H9 (cell line): ENCODE results near the gene TMEM145. TPM values are rescaled to one million over a fixed set of nuclear protein-coding genes. Genes with fewer than 3 reads are reported as not detected.

Experiments used
- DNase-seq: peaks from one replicate; pipeline ENCODE4 v3.0.0-alpha.2; 2017
- H2AFZ ChIP-seq: one replicate; pipeline ENCODE4 v1.6.1; 2013; ENCODE audit warnings: mild to moderate bottlenecking, low read length, control low read depth, moderate library complexity
- H2AK5ac ChIP-seq: 2 replicates; pipeline ENCODE4 v1.6.1; 2013; ENCODE audit warnings: low read length, control low read depth, mixed read lengths; ENCODE audit not compliant: insufficient read length
- H2BK120ac ChIP-seq: one replicate; pipeline ENCODE4 v1.6.1; 2013; ENCODE audit warnings: low read depth, mild to moderate bottlenecking, low read length, control low read depth, inconsistent platforms; ENCODE audit not compliant: poor library complexity, severe bottlenecking
- H2BK12ac ChIP-seq: 2 replicates; pipeline ENCODE4 v1.6.1; 2013; ENCODE audit warnings: low read length, control low read depth, mixed read lengths, low read depth; ENCODE audit not compliant: insufficient read length
- H2BK15ac ChIP-seq: 2 replicates; pipeline ENCODE4 v1.6.1; 2013; ENCODE audit warnings: low read depth, low read length, control low read depth
- H2BK20ac ChIP-seq: one replicate; pipeline ENCODE4 v1.6.1; 2013; ENCODE audit warnings: low read depth, mild to moderate bottlenecking, low read length, control low read depth, inconsistent platforms; ENCODE audit not compliant: poor library complexity, severe bottlenecking
- H2BK5ac ChIP-seq: 2 replicates; pipeline ENCODE4 v1.6.1; 2013; ENCODE audit warnings: low read length, control low read depth, mixed read lengths; ENCODE audit not compliant: insufficient read length
- H3K14ac ChIP-seq: 2 replicates; pipeline ENCODE4 v1.6.1; 2013; ENCODE audit warnings: low read length, control low read depth; ENCODE audit not compliant: insufficient read depth
- H3K18ac ChIP-seq: 2 replicates; pipeline ENCODE4 v1.6.1; 2013; ENCODE audit warnings: low read depth, mild to moderate bottlenecking, mixed read lengths, low read length, control low read depth; ENCODE audit not compliant: insufficient read length
- H3K23ac ChIP-seq: 2 replicates; pipeline ENCODE4 v1.6.1; 2013; ENCODE audit warnings: low read length, control low read depth, mixed read lengths, low read depth; ENCODE audit not compliant: insufficient read length
- H3K23me2 ChIP-seq: 2 replicates; pipeline ENCODE4 v1.6.1; 2013; ENCODE audit warnings: low read depth, mild to moderate bottlenecking, mixed read lengths, low read length, control low read depth; ENCODE audit not compliant: insufficient read length, poor library complexity, severe bottlenecking
- H3K27ac ChIP-seq: 2 replicates; pipeline ENCODE4 v1.5.1; 2013; ENCODE audit warnings: low read length, control low read depth, mixed read lengths, low read depth; ENCODE audit not compliant: insufficient read length
- H3K27me3 ChIP-seq: 2 replicates; pipeline ENCODE4 v1.6.1; 2013; ENCODE audit warnings: low read length, control low read depth, inconsistent platforms; ENCODE audit not compliant: insufficient read depth
- H3K4ac ChIP-seq: 2 replicates; pipeline ENCODE4 v1.6.1; 2013; ENCODE audit warnings: low read depth, mild to moderate bottlenecking, control low read depth, inconsistent platforms, low read length, moderate library complexity
- H3K4me1 ChIP-seq: 2 replicates; pipeline ENCODE4 v1.6.1; 2013; ENCODE audit warnings: low read length, control low read depth, inconsistent platforms; ENCODE audit not compliant: insufficient read depth
- H3K4me2 ChIP-seq: 2 replicates; pipeline ENCODE4 v1.6.1; 2013; ENCODE audit warnings: low read length, control low read depth, mixed read lengths; ENCODE audit not compliant: insufficient read length, insufficient read depth
- H3K56ac ChIP-seq: 2 replicates; pipeline ENCODE4 v1.6.1; 2013; ENCODE audit warnings: low read depth, mild to moderate bottlenecking, mixed read lengths, low read length, control low read depth; ENCODE audit not compliant: insufficient read length
- H3K79me1 ChIP-seq: 2 replicates; pipeline ENCODE4 v1.6.1; 2013; ENCODE audit warnings: low read depth, mild to moderate bottlenecking, moderate library complexity, low read length, control low read depth, inconsistent platforms; ENCODE audit not compliant: insufficient read depth, poor library complexity, severe bottlenecking
- H3K79me2 ChIP-seq: 2 replicates; pipeline ENCODE4 v1.6.1; 2013; ENCODE audit warnings: low read length, control low read depth, inconsistent platforms; ENCODE audit not compliant: insufficient read depth
- H3K9ac ChIP-seq: 2 replicates; pipeline ENCODE4 v1.6.1; 2013; ENCODE audit warnings: low read length, control low read depth, mixed read lengths; ENCODE audit not compliant: insufficient read length; ENCODE audit errors: extremely low read depth
- H3K9me3 ChIP-seq: one replicate; pipeline ENCODE4 v1.6.1; 2013; ENCODE audit warnings: low read depth, low read length, inconsistent platforms; ENCODE audit not compliant: control insufficient read depth
- H3T11ph ChIP-seq: one replicate; pipeline ENCODE4 v1.6.1; 2013; ENCODE audit warnings: mild to moderate bottlenecking, low read length, control low read depth, inconsistent platforms
- H4K20me1 ChIP-seq: one replicate; pipeline ENCODE4 v1.6.1; 2013; ENCODE audit not compliant: control insufficient read depth, insufficient read length, insufficient read depth
- H4K5ac ChIP-seq: 2 replicates; pipeline ENCODE4 v1.6.1; 2013; ENCODE audit warnings: low read depth, mild to moderate bottlenecking, mixed read lengths, low read length, control low read depth; ENCODE audit not compliant: insufficient read length
- H4K8ac ChIP-seq: replicated peaks from 2 replicates; pipeline ENCODE4 v1.6.1; 2013; ENCODE audit warnings: low read length, control low read depth, mixed read lengths, low read depth; ENCODE audit not compliant: insufficient read length
- H4K91ac ChIP-seq: 2 replicates; pipeline ENCODE4 v1.6.1; 2013; ENCODE audit warnings: low read depth, mild to moderate bottlenecking, moderate library complexity, mixed read lengths, low read length, control low read depth; ENCODE audit not compliant: insufficient read length
- H3K27ac Mint-ChIP-seq, 3 experiments: 2 replicates in 2 of 3; 3 replicates in 1 of 3; pipeline ENCODE4 v1.8.0; 2020 to 2021; ENCODE audit warnings: mixed read lengths in 3 of 3, mild to moderate bottlenecking in 1 of 3, moderate library complexity in 1 of 3
- H3K27me3 Mint-ChIP-seq: 2 replicates; pipeline ENCODE4 v1.8.0; 2021; ENCODE audit warnings: low read depth, mild to moderate bottlenecking, moderate library complexity, mixed read lengths
- H3K36me3 Mint-ChIP-seq, 3 experiments: 2 replicates in 2 of 3; 3 replicates in 1 of 3; pipeline ENCODE4 v1.8.0; 2020 to 2021; ENCODE audit warnings: low read depth in 3 of 3, mixed read lengths in 3 of 3; ENCODE audit not compliant: insufficient read depth in 1 of 3
- H3K4me1 Mint-ChIP-seq, 2 experiments: 2 replicates each; pipeline ENCODE4 v1.8.0; 2020; ENCODE audit warnings: mixed read lengths in 2 of 2
- H3K4me3 Mint-ChIP-seq, 2 experiments: 2 replicates in 1 of 2; 3 replicates in 1 of 2; pipeline ENCODE4 v1.8.0; 2020 to 2021; ENCODE audit warnings: mild to moderate bottlenecking in 2 of 2, mixed read lengths in 2 of 2, moderate library complexity in 1 of 2
- H3K9me3 Mint-ChIP-seq, 2 experiments: 2 replicates in 1 of 2; 3 replicates in 1 of 2; pipeline ENCODE4 v1.8.0; 2020; ENCODE audit warnings: mild to moderate bottlenecking in 2 of 2, mixed read lengths in 2 of 2, moderate library complexity in 1 of 2
- WGBS: extraction: QIAGEN DNeasy Blood & Tissue Kit; methylation state at CpG from one replicate; pipeline ENCODE4 v1.1.7; 2013; ENCODE audit warnings: missing lambda C conversion rate, low lambda C conversion rate, mixed read lengths; ENCODE audit not compliant: insufficient read length; ENCODE audit errors: extremely low coverage; 5-methylcytosine and 5-hydroxymethylcytosine counted together
- total RNA-seq: library from RNA; stranded (reverse); gene quantifications from 2 replicates; pipeline ENCODE4 v1.2.1, GENCODE V29; 2021
- TF ChIP-seq, protein P1 (sequence below): fragments of 200-600 bp; sonication (generic); conservative IDR thresholded peaks from 3 replicates; pipeline ENCODE4 v1.8.0; 2021; ENCODE audit warnings: antibody characterized with exemption, mild to moderate bottlenecking

TMEM145 gene
- total RNA-seq, 1 experiment from 2014 or later = 4.5 TPM

DNA sequence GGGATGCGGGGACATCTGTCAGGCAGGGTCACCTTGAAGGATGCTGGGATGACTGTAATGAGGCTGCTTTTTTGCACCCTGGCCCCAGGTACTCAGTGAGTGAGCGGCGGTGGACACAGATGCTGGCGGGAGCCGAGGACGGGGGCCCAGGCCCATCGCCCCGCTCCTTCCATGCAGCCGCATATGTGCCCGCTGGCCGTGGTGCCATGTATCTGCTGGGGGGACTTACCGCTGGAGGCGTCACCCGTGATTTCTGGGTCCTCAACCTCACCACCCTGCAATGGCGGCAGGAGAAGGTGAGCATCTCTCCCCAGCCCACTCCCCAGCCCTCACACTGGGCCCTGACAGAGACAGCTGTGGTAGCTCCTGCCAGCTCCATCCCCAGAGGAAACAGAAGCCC lies 43.6 kb downstream of the TMEM145 start:
- H3K4me1 ChIP-seq = no peaks in the 10 kb centered on the region
- H2BK15ac ChIP-seq = no peak overlapping the region
- no peak overlapping the region for H3K27ac Mint-ChIP-seq
- no peak overlapping the region for H4K91ac ChIP-seq
- no peaks in the 10 kb centered on the region for H3K27me3 ChIP-seq
- H3K18ac ChIP-seq = no peak overlapping the region
- no peak overlapping the region for H3T11ph ChIP-seq
- H3K9me3 ChIP-seq = no peaks in the 10 kb centered on the region
- H3K79me1 ChIP-seq = no peaks in the 10 kb centered on the region
- no peak overlapping the region for H2AK5ac ChIP-seq
- no peak overlapping the region for H3K56ac ChIP-seq
- H3K23me2 ChIP-seq = no peaks in the 10 kb centered on the region
- no peak overlapping the region for H3K9ac ChIP-seq
- no peak overlapping the region for H3K23ac ChIP-seq
- no peak overlapping the region for H2BK5ac ChIP-seq
- TF ChIP-seq, protein P1, sequence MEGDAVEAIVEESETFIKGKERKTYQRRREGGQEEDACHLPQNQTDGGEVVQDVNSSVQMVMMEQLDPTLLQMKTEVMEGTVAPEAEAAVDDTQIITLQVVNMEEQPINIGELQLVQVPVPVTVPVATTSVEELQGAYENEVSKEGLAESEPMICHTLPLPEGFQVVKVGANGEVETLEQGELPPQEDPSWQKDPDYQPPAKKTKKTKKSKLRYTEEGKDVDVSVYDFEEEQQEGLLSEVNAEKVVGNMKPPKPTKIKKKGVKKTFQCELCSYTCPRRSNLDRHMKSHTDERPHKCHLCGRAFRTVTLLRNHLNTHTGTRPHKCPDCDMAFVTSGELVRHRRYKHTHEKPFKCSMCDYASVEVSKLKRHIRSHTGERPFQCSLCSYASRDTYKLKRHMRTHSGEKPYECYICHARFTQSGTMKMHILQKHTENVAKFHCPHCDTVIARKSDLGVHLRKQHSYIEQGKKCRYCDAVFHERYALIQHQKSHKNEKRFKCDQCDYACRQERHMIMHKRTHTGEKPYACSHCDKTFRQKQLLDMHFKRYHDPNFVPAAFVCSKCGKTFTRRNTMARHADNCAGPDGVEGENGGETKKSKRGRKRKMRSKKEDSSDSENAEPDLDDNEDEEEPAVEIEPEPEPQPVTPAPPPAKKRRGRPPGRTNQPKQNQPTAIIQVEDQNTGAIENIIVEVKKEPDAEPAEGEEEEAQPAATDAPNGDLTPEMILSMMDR = no peak
- H3K4me1 Mint-ChIP-seq = peaks cover 3 to 17% of the 10 kb centered on the region in 2 experiments
- no peak overlapping the region for H4K5ac ChIP-seq
- no peaks in the 10 kb centered on the region for H4K20me1 ChIP-seq
- peaks cover 2 to 36% (median 31%) of the 10 kb centered on the region in 3 experiments; a peak in 6 of 7 replicates for H3K36me3 Mint-ChIP-seq
- no peak overlapping the region for H2BK120ac ChIP-seq
- H2BK20ac ChIP-seq = no peak overlapping the region
- no peak overlapping the region for H3K4me2 ChIP-seq
- no peak overlapping the region for H3K14ac ChIP-seq
- no peak overlapping the region for H3K4me3 Mint-ChIP-seq
- DNase-seq = no peak
- H2AFZ ChIP-seq = no peak overlapping the region
- H3K4ac ChIP-seq = no peak overlapping the region
- H3K9me3 Mint-ChIP-seq = no peaks in the 10 kb centered on the region; a peak in 1 of 5 replicates
- H2BK12ac ChIP-seq = no peak overlapping the region
- no CpG with 5 or more reads among the region's 15 CpGs for WGBS
- H3K27ac ChIP-seq = no peak overlapping the region
- H3K79me2 ChIP-seq = no peaks in the 10 kb centered on the region
- no peaks in the 10 kb centered on the region for H3K27me3 Mint-ChIP-seq
- H4K8ac ChIP-seq = no peak overlapping the region
